Mesenchymal stem cell (in vitro differentiated cells and primary cell): ENCODE results near the gene FOXP1.

Experiments
- DNase-seq: peaks from one replicate; pipeline ENCODE4 v3.0.0-alpha.2; 2013
- H2AFZ ChIP-seq: one replicate; pipeline ENCODE4 v1.6.1; 2013; ENCODE audit warnings: low read depth, mild to moderate bottlenecking, control low read depth, inconsistent platforms, low read length, moderate library complexity
- H2AK5ac ChIP-seq: 2 replicates; pipeline ENCODE4 v1.6.1; 2013; ENCODE audit warnings: low read length, moderate library complexity, mild to moderate bottlenecking, inconsistent platforms; ENCODE audit not compliant: severe bottlenecking
- H2BK120ac ChIP-seq: one replicate; pipeline ENCODE4 v1.6.1; 2013; ENCODE audit warnings: low read depth, mild to moderate bottlenecking, inconsistent platforms, low read length, moderate library complexity
- H2BK12ac ChIP-seq, 2 experiments: one replicate each; pipeline ENCODE4 v1.6.1; 2013; ENCODE audit warnings: inconsistent platforms in 2 of 2, low read length in 2 of 2, mild to moderate bottlenecking in 2 of 2, moderate library complexity in 2 of 2, control low read depth in 1 of 2
- H2BK15ac ChIP-seq: one replicate; pipeline ENCODE4 v1.6.1; 2013; ENCODE audit warnings: mild to moderate bottlenecking, low read depth, inconsistent platforms; ENCODE audit not compliant: poor library complexity, severe bottlenecking
- H2BK5ac ChIP-seq: 2 replicates; pipeline ENCODE4 v1.6.1; 2013; ENCODE audit warnings: low read depth, mild to moderate bottlenecking, low read length, control low read depth, inconsistent platforms; ENCODE audit not compliant: poor library complexity, severe bottlenecking
- H3K14ac ChIP-seq, 2 experiments: one replicate each; pipeline ENCODE4 v1.6.1; 2013; ENCODE audit warnings: inconsistent platforms in 2 of 2, low read length in 2 of 2, control low read depth in 1 of 2, mild to moderate bottlenecking in 1 of 2, moderate library complexity in 1 of 2
- H3K18ac ChIP-seq, 2 experiments: one replicate each; pipeline ENCODE4 v1.6.1; 2013; ENCODE audit warnings: inconsistent platforms in 2 of 2, low read length in 2 of 2, control low read depth in 1 of 2, low read depth in 1 of 2, mild to moderate bottlenecking in 1 of 2
- H3K23ac ChIP-seq, 2 experiments: one replicate each; pipeline ENCODE4 v1.6.1; 2013; ENCODE audit warnings: inconsistent platforms in 2 of 2, low read length in 2 of 2, mild to moderate bottlenecking in 2 of 2, moderate library complexity in 2 of 2, control low read depth in 1 of 2
- H3K27ac ChIP-seq: 2 replicates; pipeline ENCODE4 v1.5.1; 2013; ENCODE audit warnings: mild to moderate bottlenecking, moderate library complexity, low read length, control low read depth, inconsistent platforms; ENCODE audit not compliant: poor library complexity, severe bottlenecking
- H3K27me3 ChIP-seq, 2 experiments: 2 replicates each; pipeline versions ENCODE4 v1.6.1 to v1.7.0; 2013; ENCODE audit warnings: low read length in 2 of 2, mild to moderate bottlenecking in 2 of 2, moderate library complexity in 2 of 2, control low read depth in 1 of 2, inconsistent platforms in 1 of 2; ENCODE audit not compliant: control insufficient read depth in 1 of 2, insufficient read depth in 1 of 2
- H3K36me3 ChIP-seq, 2 experiments: 2 replicates each; pipeline versions ENCODE4 v1.6.1 to v1.7.0; 2013; ENCODE audit warnings: low read length in 2 of 2, control low read depth in 1 of 2, inconsistent platforms in 1 of 2, low read depth in 1 of 2, mild to moderate bottlenecking in 1 of 2; ENCODE audit not compliant: insufficient read depth in 2 of 2, control insufficient read depth in 1 of 2
- H3K4ac ChIP-seq, 2 experiments: one replicate each; pipeline ENCODE4 v1.6.1; 2013; ENCODE audit warnings: inconsistent platforms in 2 of 2, low read length in 2 of 2, mild to moderate bottlenecking in 2 of 2, moderate library complexity in 2 of 2, control low read depth in 1 of 2, low read depth in 1 of 2
- H3K4me1 ChIP-seq: 2 replicates; pipeline ENCODE4 v1.6.1; 2013; ENCODE audit warnings: low read depth, low read length, control low read depth; ENCODE audit not compliant: control insufficient read depth, insufficient read depth
- H3K4me2 ChIP-seq: 2 replicates; pipeline ENCODE4 v1.6.1; 2013; ENCODE audit warnings: low read length, mild to moderate bottlenecking, inconsistent platforms; ENCODE audit not compliant: poor library complexity, severe bottlenecking
- H3K4me3 ChIP-seq, 2 experiments: 2 replicates each; pipeline versions ENCODE4 v1.5.1 to v1.7.0; 2013; ENCODE audit warnings: low read length in 2 of 2, mild to moderate bottlenecking in 2 of 2, control low read depth in 1 of 2, low read depth in 1 of 2; ENCODE audit not compliant: insufficient read depth in 1 of 2
- H3K79me1 ChIP-seq: replicated peaks from 2 replicates; pipeline ENCODE4 v1.6.1; 2013; ENCODE audit warnings: mild to moderate bottlenecking, control low read depth, low read length, inconsistent platforms; ENCODE audit not compliant: poor library complexity, severe bottlenecking
- H3K9ac ChIP-seq: 2 replicates; pipeline ENCODE4 v1.7.0; 2013; ENCODE audit warnings: mild to moderate bottlenecking, low read length, moderate library complexity
- H3K9me3 ChIP-seq: 2 replicates; pipeline ENCODE4 v1.7.0; 2013; ENCODE audit warnings: mild to moderate bottlenecking, low read length; ENCODE audit not compliant: control insufficient read depth
- H4K8ac ChIP-seq: one replicate; pipeline ENCODE4 v1.6.1; 2013; ENCODE audit warnings: inconsistent platforms, mild to moderate bottlenecking, low read length, moderate library complexity
- H4K91ac ChIP-seq: one replicate; pipeline ENCODE4 v1.6.1; 2013; ENCODE audit warnings: mild to moderate bottlenecking, low read length, inconsistent platforms
- WGBS: methylation state at CpG from one replicate; pipeline ENCODE4 v1.1.7; 2013; ENCODE audit warnings: mixed read lengths; 5-methylcytosine and 5-hydroxymethylcytosine counted together

The FOXP1 gene

DNA sequence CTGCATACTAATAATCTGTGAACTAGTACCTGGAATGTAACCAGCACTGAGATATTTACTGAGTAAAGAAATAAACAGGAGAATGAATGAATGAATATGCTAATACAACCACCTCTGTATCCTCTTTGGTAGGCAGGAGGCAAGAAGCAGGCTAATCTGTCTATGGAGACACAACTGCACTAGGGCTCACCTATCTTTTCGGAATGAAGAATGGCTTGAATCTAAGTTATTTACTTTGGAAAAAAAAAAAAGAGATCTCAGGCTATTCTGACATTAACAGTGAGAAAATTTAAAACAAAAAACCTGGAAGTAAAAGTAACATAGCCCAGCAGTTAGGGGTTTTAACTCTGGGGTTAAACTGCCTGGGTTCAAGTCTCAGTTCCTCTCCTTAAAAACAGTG lies 174.2 kb downstream of the FOXP1 start:
- no peak overlapping the region for H2BK120ac ChIP-seq
- H3K27ac ChIP-seq: no peak overlapping the region
- no peak overlapping the region for H2BK12ac ChIP-seq
- H2BK5ac ChIP-seq: no peak overlapping the region
- DNase-seq: no peak
- peaks cover 9% of the 10 kb centered on the region for H3K4me1 ChIP-seq
- H2BK15ac ChIP-seq: no peak overlapping the region
- no peak overlapping the region for H3K14ac ChIP-seq
- no peak overlapping the region for H4K8ac ChIP-seq
- no peak overlapping the region for H3K4me2 ChIP-seq
- no peak overlapping the region for H3K4me3 ChIP-seq
- no peak overlapping the region for H2AFZ ChIP-seq
- H3K4ac ChIP-seq: no peak overlapping the region
- H3K9ac ChIP-seq: no peak overlapping the region
- H3K18ac ChIP-seq: no peak overlapping the region
- H4K91ac ChIP-seq: no peak overlapping the region
- no peaks in the 10 kb centered on the region for H3K27me3 ChIP-seq
- H3K23ac ChIP-seq: no peak overlapping the region
- H3K36me3 ChIP-seq: peaks cover 0 to 4% of the 10 kb centered on the region in 2 experiments
- no peaks in the 10 kb centered on the region for H3K9me3 ChIP-seq
- H3K79me1 ChIP-seq: peaks cover 29% of the 10 kb centered on the region
- no CpG with 5 or more reads among the region's 1 CpG for WGBS
- H2AK5ac ChIP-seq: no peak overlapping the region

DNA sequence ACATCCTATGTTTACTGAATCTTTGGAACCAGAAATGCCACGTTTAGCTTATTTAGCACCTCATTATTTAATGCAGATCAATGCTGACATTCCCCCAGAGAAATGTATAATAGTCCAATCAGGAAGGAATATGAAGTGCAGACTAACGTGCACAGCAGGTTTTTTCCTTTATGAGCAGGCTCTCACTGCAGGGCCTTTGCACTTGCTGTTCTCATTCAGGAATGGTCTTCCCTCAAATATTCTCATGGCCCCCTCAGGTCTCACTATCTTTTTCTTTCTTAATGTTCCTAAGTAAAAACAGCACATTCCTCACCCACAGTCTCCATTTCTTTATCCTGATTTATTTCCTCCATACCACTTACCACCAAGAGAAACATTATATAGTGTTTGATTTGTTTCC lies 174.6 kb downstream of the FOXP1 start:
- no peak overlapping the region for H3K4me2 ChIP-seq
- no peak overlapping the region for H2AK5ac ChIP-seq
- no peak overlapping the region for H4K8ac ChIP-seq
- H3K79me1 ChIP-seq: peaks cover 26% of the 10 kb centered on the region
- no peaks in the 10 kb centered on the region for H3K9me3 ChIP-seq
- H3K23ac ChIP-seq: no peak overlapping the region
- H3K27me3 ChIP-seq: no peaks in the 10 kb centered on the region
- no peak overlapping the region for H4K91ac ChIP-seq
- no peak overlapping the region for H3K27ac ChIP-seq
- no peak overlapping the region for H2AFZ ChIP-seq
- H2BK15ac ChIP-seq: no peak overlapping the region
- H3K18ac ChIP-seq: no peak overlapping the region
- H3K4ac ChIP-seq: no peak overlapping the region
- H2BK120ac ChIP-seq: no peak overlapping the region
- no peak overlapping the region for H3K9ac ChIP-seq
- peaks cover 0 to 4% of the 10 kb centered on the region in 2 experiments for H3K36me3 ChIP-seq
- no peak for DNase-seq
- WGBS: 65% methylated on average over 2 of the region's 2 CpGs
- H3K14ac ChIP-seq: no peak overlapping the region
- no peak overlapping the region for H3K4me3 ChIP-seq
- no peak overlapping the region for H2BK12ac ChIP-seq
- no peak overlapping the region for H2BK5ac ChIP-seq
- H3K4me1 ChIP-seq: peaks cover 6% of the 10 kb centered on the region

GRCh38 chr3:71407823-71408222 lies 175.7 kb downstream of the FOXP1 start:
- no peak overlapping the region for H3K18ac ChIP-seq
- H3K36me3 ChIP-seq: peaks cover 0 to 4% of the 10 kb centered on the region in 2 experiments
- H3K9ac ChIP-seq: no peak overlapping the region
- peaks cover 28% of the 10 kb centered on the region for H3K79me1 ChIP-seq
- H2AK5ac ChIP-seq: no peak overlapping the region
- no peaks in the 10 kb centered on the region for H3K9me3 ChIP-seq
- peaks cover 5% of the 10 kb centered on the region for H3K4me1 ChIP-seq
- H3K14ac ChIP-seq: no peak overlapping the region
- no peak overlapping the region for H2BK15ac ChIP-seq
- H3K27ac ChIP-seq: no peak overlapping the region
- H3K4ac ChIP-seq: no peak overlapping the region
- H3K4me2 ChIP-seq: no peak overlapping the region
- no peaks in the 10 kb centered on the region for H3K27me3 ChIP-seq
- no peak overlapping the region for H3K4me3 ChIP-seq
- no peak for DNase-seq
- H2AFZ ChIP-seq: no peak overlapping the region
- no peak overlapping the region for H2BK12ac ChIP-seq
- H2BK120ac ChIP-seq: no peak overlapping the region
- no peak overlapping the region for H4K8ac ChIP-seq
- WGBS: 61% methylated on average over 9 of the region's 10 CpGs
- H3K23ac ChIP-seq: no peak overlapping the region
- H4K91ac ChIP-seq: no peak overlapping the region
- H2BK5ac ChIP-seq: no peak overlapping the region

DNA sequence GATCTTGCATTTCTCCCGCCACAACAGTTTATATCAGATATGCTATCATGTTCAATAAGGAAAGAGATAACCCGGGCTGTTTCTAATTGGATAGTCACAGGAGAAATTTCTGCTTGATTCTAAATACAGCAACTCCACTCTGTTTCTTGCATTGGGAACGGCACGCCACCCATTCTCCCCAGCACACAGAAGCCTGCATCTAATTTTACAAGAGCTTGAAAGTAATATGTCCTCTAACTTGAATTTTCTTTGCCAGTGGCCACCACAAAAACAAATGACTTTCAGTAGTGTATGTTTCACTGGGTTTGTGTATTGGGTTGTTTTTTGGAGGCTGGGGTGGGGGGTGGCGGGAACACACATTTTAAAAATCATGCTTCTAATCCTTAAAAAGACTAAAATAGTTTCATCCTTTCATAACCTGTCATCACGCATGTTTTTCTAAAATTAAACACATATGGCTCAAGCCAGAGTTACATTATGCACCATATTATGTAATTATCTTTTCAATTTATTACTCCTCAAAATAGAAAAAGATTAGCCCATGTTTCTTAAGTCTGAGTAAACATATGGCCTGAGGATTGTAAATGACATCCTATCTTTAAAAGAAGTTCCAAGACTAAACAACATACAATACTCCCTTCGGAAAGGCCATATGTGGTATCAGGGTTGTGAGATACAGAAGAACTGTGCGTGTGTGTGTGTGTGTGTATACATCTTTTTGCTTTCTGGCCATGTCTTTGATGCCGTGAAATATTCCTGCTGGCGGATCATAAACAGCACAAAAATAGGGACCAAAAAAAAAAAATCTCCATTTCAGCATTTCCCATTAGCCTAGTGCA lies 176.3 kb downstream of the FOXP1 start:
- H3K27me3 ChIP-seq: no peaks in the 10 kb centered on the region
- H2AK5ac ChIP-seq: no peak overlapping the region
- WGBS: 87% methylated on average over 6 of the region's 10 CpGs

More for the DNA sequence above, 176.3 kb downstream of the FOXP1 start:
- Histone ChIP-seq H2BK120ac (no peak overlapping the region), H3K4me2 (no peak overlapping the region), H2BK12ac (no peak overlapping the region), H2BK15ac (no peak overlapping the region), H3K9ac (no peak overlapping the region), H3K18ac (no peak overlapping the region), H3K27ac (no peak overlapping the region), H3K4me1 (peaks cover 5% of the 10 kb centered on the region), H2BK5ac (no peak overlapping the region), H2AFZ (no peak overlapping the region), H4K91ac (no peak overlapping the region), H3K23ac (no peak overlapping the region), H3K4ac (no peak overlapping the region), H3K79me1 (peaks cover 28% of the 10 kb centered on the region), H3K9me3 (no peaks in the 10 kb centered on the region), H3K4me3 (no peak overlapping the region), H3K14ac (no peak overlapping the region), H3K36me3 (peaks cover 0 to 4% of the 10 kb centered on the region in 2 experiments), H4K8ac (no peak overlapping the region)
- no peak for DNase-seq
